Hepatocyte (in vitro differentiated cells): ENCODE measurements around the gene GOLGA3. TPM values are rescaled to one million over a fixed set of nuclear protein-coding genes. Genes with fewer than 3 reads are reported as not detected.
"Not testable (repeated sequence)": the region's sequence is repeated elsewhere in the genome, so short reads cannot be mapped to it uniquely, and the experiment has no call there.

Experiments used
- DNase-seq: peaks from one replicate; pipeline ENCODE4 v3.0.0-alpha.2; 2016; ENCODE audit warnings: low spot score
- H2AFZ ChIP-seq: fragments of 200-600 bp; sonication (generic); 2 replicates; pipeline ENCODE4 v1.6.0; 2016; ENCODE audit warnings: antibody characterized with exemption, mild to moderate bottlenecking
- H3K27ac ChIP-seq: fragments of 200-600 bp; sonication (generic); 2 replicates; pipeline ENCODE4 v1.5.1; 2016; ENCODE audit warnings: mild to moderate bottlenecking
- H3K27me3 ChIP-seq: fragments of 200-600 bp; sonication (generic); 2 replicates; pipeline ENCODE4 v1.6.1; 2016
- H3K36me3 ChIP-seq: fragments of 200-600 bp; sonication (generic); replicated peaks from 2 replicates; pipeline ENCODE4 v1.5.1; 2016; ENCODE audit warnings: low read depth; ENCODE audit not compliant: insufficient read depth
- H3K4me1 ChIP-seq: fragments of 200-600 bp; sonication (generic); 2 replicates; pipeline ENCODE4 v1.5.1; 2016; ENCODE audit warnings: mild to moderate bottlenecking, moderate library complexity; ENCODE audit not compliant: insufficient read depth
- H3K4me2 ChIP-seq: fragments of 200-600 bp; sonication (generic); 2 replicates; pipeline ENCODE4 v1.6.0; 2016
- H3K4me3 ChIP-seq: fragments of 200-600 bp; sonication (generic); 2 replicates; pipeline ENCODE4 v1.5.1; 2016; ENCODE audit warnings: mild to moderate bottlenecking
- H3K79me2 ChIP-seq: fragments of 200-600 bp; sonication (generic); 2 replicates; pipeline ENCODE4 v1.6.0; 2017; ENCODE audit warnings: mild to moderate bottlenecking
- H3K9me2 ChIP-seq: fragments of 200-600 bp; sonication (generic); replicated peaks from 2 replicates; pipeline ENCODE4 v1.6.0; 2017; ENCODE audit warnings: mild to moderate bottlenecking; ENCODE audit not compliant: insufficient read depth
- H3K9me3 ChIP-seq: fragments of 200-600 bp; sonication (generic); 2 replicates; pipeline ENCODE4 v1.5.1; 2016; ENCODE audit warnings: low read depth, mild to moderate bottlenecking
- H4K20me1 ChIP-seq: fragments of 200-600 bp; sonication (generic); 2 replicates; pipeline ENCODE4 v1.6.0; 2016; ENCODE audit warnings: mild to moderate bottlenecking; ENCODE audit not compliant: insufficient read depth, poor library complexity, severe bottlenecking
- EZH2 ChIP-seq: fragments of 200-600 bp; sonication (generic); IDR thresholded peaks from 2 replicates; pipeline ENCODE4 v1.6.1; 2016; ENCODE audit warnings: antibody characterized with exemption, mild to moderate bottlenecking, borderline replicate concordance
- EZH2phosphoT487 ChIP-seq: fragments of 200-600 bp; sonication (generic); IDR thresholded peaks from one replicate; pipeline ENCODE4 v1.6.1; 2018; ENCODE audit warnings: antibody characterized with exemption, mild to moderate bottlenecking, low read depth, moderate library complexity; ENCODE audit not compliant: unreplicated experiment, severe bottlenecking
- WGBS: methylation state at CpG from one replicate; pipeline ENCODE4 v1.1.6; 2016; ENCODE audit warnings: low lambda C conversion rate; ENCODE audit errors: missing lambda C conversion rate; 5-methylcytosine and 5-hydroxymethylcytosine counted together
- polyA plus RNA-seq: library from polyadenylated mRNA; unstranded; fragments of >200 nt; fragmentation: Nextera tagmentation; extraction: Ambion mirVana; gene quantifications from 2 replicates; pipeline ENCODE4 v1.2.1, GENCODE V29; 2016
- total RNA-seq: library from RNA; depleted of rRNA; stranded (reverse); fragments of >200 nt; gene quantifications from 2 replicates; pipeline ENCODE4 v1.2.3, GENCODE V29; 2014
- TF ChIP-seq, protein P1 (sequence below): fragments of 200-600 bp; sonication (generic); IDR thresholded peaks from 2 replicates; pipeline ENCODE4 v1.5.1; 2016; ENCODE audit warnings: antibody characterized with exemption, mild to moderate bottlenecking; ENCODE audit not compliant: poor library complexity

GOLGA3 gene
- total and polyA plus RNA-seq, 2 experiments from 2014 or later, result 26.2 to 67.6 TPM

- no peak overlapping the region for H3K4me2 ChIP-seq
- no peaks in the 10 kb centered on the region for H3K4me1 ChIP-seq
- H4K20me1 ChIP-seq, result no peaks in the 10 kb centered on the region
- TF ChIP-seq, protein P1, sequence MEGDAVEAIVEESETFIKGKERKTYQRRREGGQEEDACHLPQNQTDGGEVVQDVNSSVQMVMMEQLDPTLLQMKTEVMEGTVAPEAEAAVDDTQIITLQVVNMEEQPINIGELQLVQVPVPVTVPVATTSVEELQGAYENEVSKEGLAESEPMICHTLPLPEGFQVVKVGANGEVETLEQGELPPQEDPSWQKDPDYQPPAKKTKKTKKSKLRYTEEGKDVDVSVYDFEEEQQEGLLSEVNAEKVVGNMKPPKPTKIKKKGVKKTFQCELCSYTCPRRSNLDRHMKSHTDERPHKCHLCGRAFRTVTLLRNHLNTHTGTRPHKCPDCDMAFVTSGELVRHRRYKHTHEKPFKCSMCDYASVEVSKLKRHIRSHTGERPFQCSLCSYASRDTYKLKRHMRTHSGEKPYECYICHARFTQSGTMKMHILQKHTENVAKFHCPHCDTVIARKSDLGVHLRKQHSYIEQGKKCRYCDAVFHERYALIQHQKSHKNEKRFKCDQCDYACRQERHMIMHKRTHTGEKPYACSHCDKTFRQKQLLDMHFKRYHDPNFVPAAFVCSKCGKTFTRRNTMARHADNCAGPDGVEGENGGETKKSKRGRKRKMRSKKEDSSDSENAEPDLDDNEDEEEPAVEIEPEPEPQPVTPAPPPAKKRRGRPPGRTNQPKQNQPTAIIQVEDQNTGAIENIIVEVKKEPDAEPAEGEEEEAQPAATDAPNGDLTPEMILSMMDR, result no peak
- TF ChIP-seq EZH2 (no peak), EZH2phosphoT487 (no peak)
- no peaks in the 10 kb centered on the region for H3K79me2 ChIP-seq
- no peaks in the 10 kb centered on the region for H3K9me3 ChIP-seq
- no peak for DNase-seq
- no peak overlapping the region for H3K4me3 ChIP-seq
- no peak overlapping the region for H3K27ac ChIP-seq
- no peaks in the 10 kb centered on the region for H3K36me3 ChIP-seq
- WGBS, result 98% methylated on average over 22 of the region's 30 CpGs
- no peak overlapping the region for H2AFZ ChIP-seq
- no peaks in the 10 kb centered on the region for H3K27me3 ChIP-seq
- no peaks in the 10 kb centered on the region for H3K9me2 ChIP-seq
These were observed 48.8 kb downstream of the GOLGA3 start for GRCh38 chr12:132779781-132780353.

- Histone ChIP-seq H3K4me2 (no peak overlapping the region), H3K79me2 (no peaks in the 10 kb centered on the region), H3K9me2 (no peaks in the 10 kb centered on the region), H3K4me1 (no peaks in the 10 kb centered on the region), H3K36me3 (no peaks in the 10 kb centered on the region), H4K20me1 (no peaks in the 10 kb centered on the region), H3K27me3 (no peaks in the 10 kb centered on the region), H3K27ac (no peak overlapping the region), H3K4me3 (no peak overlapping the region), H3K9me3 (no peaks in the 10 kb centered on the region), H2AFZ (no peak overlapping the region)
- no peak for DNase-seq
- TF ChIP-seq EZH2 (no peak), EZH2phosphoT487 (no peak)
- TF ChIP-seq, protein P1, result no peak
- 96% methylated on average over 20 of the region's 20 CpGs for WGBS
These were observed 51.1 kb downstream of the GOLGA3 start for GRCh38 chr12:132777614-132778013.

DNA sequence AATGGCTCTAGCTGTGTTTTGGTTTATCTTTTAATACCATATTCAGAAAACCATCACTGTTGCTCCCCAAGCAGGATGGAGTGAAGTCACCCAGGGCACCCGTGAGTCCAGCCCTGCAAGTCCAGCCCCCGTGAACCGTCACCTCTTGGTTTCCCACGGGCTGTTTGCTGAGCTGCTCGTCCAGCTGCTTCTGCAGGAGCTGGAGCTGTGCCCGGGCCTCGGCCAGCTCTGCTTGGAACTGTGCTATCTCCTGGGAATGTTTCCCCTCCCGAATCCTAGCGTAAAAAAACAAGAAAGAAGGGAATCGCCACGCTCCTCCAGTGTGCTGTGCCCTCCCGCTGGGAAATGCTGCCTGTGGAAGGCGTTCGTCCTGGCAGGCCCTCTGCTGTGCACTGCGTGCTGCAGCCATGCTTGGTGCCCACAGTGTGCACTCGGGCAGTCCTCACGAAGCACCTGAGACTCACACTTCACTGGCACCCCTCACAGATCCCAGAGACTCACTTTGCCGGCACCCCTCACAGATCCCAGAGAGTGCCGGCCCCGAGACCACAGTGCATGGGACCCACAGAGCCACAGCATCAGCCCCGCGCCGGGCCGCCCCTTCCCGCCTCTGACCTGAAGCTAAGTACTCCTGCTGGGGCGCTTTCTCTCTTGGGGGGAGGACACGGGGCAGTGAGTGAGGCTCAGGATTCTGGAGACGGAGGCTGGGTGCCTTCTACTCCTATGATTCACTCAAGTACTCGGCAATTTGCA is 51.7 kb downstream of the GOLGA3 start:
- WGBS, result 97% methylated on average over 29 of the region's 29 CpGs
- no peak for DNase-seq

GRCh38 chr12:132776230-132776625 is 52.4 kb downstream of the GOLGA3 start:
- H3K4me2 ChIP-seq, H3K9me2 ChIP-seq, DNase-seq, H3K36me3 ChIP-seq, H3K4me3 ChIP-seq, H3K27me3 ChIP-seq, H4K20me1 ChIP-seq, H3K79me2 ChIP-seq, H2AFZ ChIP-seq, H3K27ac ChIP-seq, H3K9me3 ChIP-seq, H3K4me1 ChIP-seq: not testable (repeated sequence)
- WGBS, result 92% methylated on average over 7 of the region's 12 CpGs

More for the DNA sequence above, 51.7 kb downstream of the GOLGA3 start:
- Histone ChIP-seq H3K36me3 (no peaks in the 10 kb centered on the region), H3K79me2 (no peaks in the 10 kb centered on the region), H3K27me3 (no peaks in the 10 kb centered on the region), H3K27ac (no peak overlapping the region), H3K9me2 (no peaks in the 10 kb centered on the region), H3K4me2 (no peak overlapping the region), H2AFZ (no peak overlapping the region), H3K4me1 (no peaks in the 10 kb centered on the region), H3K9me3 (no peaks in the 10 kb centered on the region), H4K20me1 (no peaks in the 10 kb centered on the region), H3K4me3 (no peak overlapping the region)
- TF ChIP-seq EZH2, result no peak
- TF ChIP-seq, protein P1, result no peak
- no peak for TF ChIP-seq EZH2phosphoT487
